Glutamatergic neuron (in vitro differentiated cells): ENCODE results near the gene ZNF398. TPM values are rescaled to one million over a fixed set of nuclear protein-coding genes. Genes with fewer than 3 reads are reported as not detected.

Experiments
- DNase-seq: peaks from one replicate; pipeline ENCODE4 v3.0.0; 2022
- H3K27ac Mint-ChIP-seq: one replicate; pipeline ENCODE4 v1.8.0; 2020; ENCODE audit warnings: mild to moderate bottlenecking, mixed read lengths, inconsistent platforms; ENCODE audit not compliant: unreplicated experiment
- H3K27me3 Mint-ChIP-seq: one replicate; pipeline ENCODE4 v1.8.0; 2020; ENCODE audit warnings: mild to moderate bottlenecking, moderate library complexity, mixed read lengths, inconsistent platforms; ENCODE audit not compliant: unreplicated experiment
- H3K36me3 Mint-ChIP-seq: one replicate; pipeline ENCODE4 v1.8.0; 2020; ENCODE audit warnings: mild to moderate bottlenecking, mixed read lengths, inconsistent platforms; ENCODE audit not compliant: unreplicated experiment
- H3K4me1 Mint-ChIP-seq: one replicate; pipeline ENCODE4 v1.8.0; 2020; ENCODE audit warnings: mild to moderate bottlenecking, low read depth, mixed read lengths, inconsistent platforms; ENCODE audit not compliant: unreplicated experiment
- H3K4me3 Mint-ChIP-seq: one replicate; pipeline ENCODE4 v1.8.0; 2020; ENCODE audit warnings: mild to moderate bottlenecking, mixed read lengths, inconsistent platforms; ENCODE audit not compliant: unreplicated experiment
- H3K9me3 Mint-ChIP-seq: one replicate; pipeline ENCODE4 v1.8.0; 2020; ENCODE audit warnings: mild to moderate bottlenecking, moderate library complexity, mixed read lengths, inconsistent platforms; ENCODE audit not compliant: unreplicated experiment
- CTCF ChIP-seq: fragments of 200-600 bp; sonication (generic); IDR thresholded peaks from one replicate; pipeline ENCODE4 v1.5.0; 2021; ENCODE audit not compliant: partially characterized antibody, unreplicated experiment
- total RNA-seq: library from RNA; stranded (reverse); fragmentation: NEBNext Ultra II Directional; extraction: Animal tissue kit (Norgen Biotek cat#: 25700); gene quantifications from one replicate; pipeline ENCODE4 v1.2.1, GENCODE V29; 2021; ENCODE audit not compliant: unreplicated experiment

Gene ZNF398
- total RNA-seq, 1 donor from 2014 or later, result 13.9 TPM

- no peaks in the 10 kb centered on the region for H3K9me3 Mint-ChIP-seq
- no peak for DNase-seq
- H3K4me3 Mint-ChIP-seq, result no peak overlapping the region
- TF ChIP-seq CTCF, result no peak
- no peak overlapping the region for H3K27ac Mint-ChIP-seq
- H3K4me1 Mint-ChIP-seq, result no peaks in the 10 kb centered on the region
- peaks cover 1% of the 10 kb centered on the region for H3K36me3 Mint-ChIP-seq
- peaks cover 2% of the 10 kb centered on the region for H3K27me3 Mint-ChIP-seq
Measured at GRCh38 chr7:149214020-149214720, 66.9 kb downstream of the ZNF398 start.

GRCh38 chr7:149216402-149216801 is 69.1 kb downstream of the ZNF398 start:
- H3K27ac Mint-ChIP-seq, result no peak overlapping the region
- no peaks in the 10 kb centered on the region for H3K4me1 Mint-ChIP-seq
- no peaks in the 10 kb centered on the region for H3K9me3 Mint-ChIP-seq
- H3K27me3 Mint-ChIP-seq, result peaks cover 5% of the 10 kb centered on the region
- H3K36me3 Mint-ChIP-seq, result peaks cover 4% of the 10 kb centered on the region
- TF ChIP-seq CTCF, result no peak
- DNase-seq, result no peak
- no peak overlapping the region for H3K4me3 Mint-ChIP-seq

- Mint-ChIP-seq H3K4me3 (no peak overlapping the region), H3K27me3 (peaks cover 5% of the 10 kb centered on the region), H3K36me3 (peaks cover 4% of the 10 kb centered on the region), H3K27ac (no peak overlapping the region), H3K4me1 (no peaks in the 10 kb centered on the region), H3K9me3 (no peaks in the 10 kb centered on the region)
- TF ChIP-seq CTCF, result no peak
- no peak for DNase-seq
Measured at GRCh38 chr7:149217570-149217969, 70.3 kb downstream of the ZNF398 start.

GRCh38 chr7:149218469-149219420 is 71.5 kb downstream of the ZNF398 start:
- TF ChIP-seq CTCF, result no peak

More at GRCh38 chr7:149218469-149219420, 71.5 kb downstream of the ZNF398 start:
- no peaks in the 10 kb centered on the region for H3K9me3 Mint-ChIP-seq
- peaks cover 5% of the 10 kb centered on the region for H3K27me3 Mint-ChIP-seq
- DNase-seq, result no peak
- H3K4me1 Mint-ChIP-seq, result no peaks in the 10 kb centered on the region
- H3K27ac Mint-ChIP-seq, result no peak overlapping the region
- H3K36me3 Mint-ChIP-seq, result peaks cover 4% of the 10 kb centered on the region
- H3K4me3 Mint-ChIP-seq, result no peak overlapping the region
